Measurements from ENCODE around the gene KIF12. TPM values are rescaled to one million over a fixed set of nuclear protein-coding genes. Genes with fewer than 3 reads are reported as not detected.

The KIF12 gene
- total RNA-seq, 1 donor from 2014 or later: 0.53 TPM

- DNase-seq (ENCODE audit: low read depth, low spot score): no peak
Observed at GRCh38 chr9:114107286-114108001, 8.4 kb upstream of the KIF12 start.

- no peak for DNase-seq (ENCODE audit: low read depth, low spot score)
Observed at GRCh38 chr9:114105236-114105635, 6.1 kb upstream of the KIF12 start.

DNA sequence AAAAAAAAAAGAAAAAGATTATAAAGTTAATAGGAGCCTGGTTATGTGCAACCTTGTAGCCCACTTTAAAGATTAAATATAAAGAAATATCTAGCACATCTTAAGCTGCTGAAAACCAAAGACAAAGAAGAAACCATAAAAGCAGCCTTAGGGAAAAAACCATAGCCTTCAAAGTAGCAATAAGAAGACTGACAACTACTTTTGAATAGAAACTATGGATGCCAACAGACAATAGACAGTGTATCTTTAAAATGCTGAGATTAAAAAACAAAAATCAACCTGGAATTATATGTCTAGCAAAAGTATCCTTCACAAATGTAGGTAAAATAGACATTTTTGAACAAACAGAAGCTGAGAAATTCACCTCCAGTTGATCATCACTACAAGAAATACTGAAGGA lies 3.4 kb upstream of the KIF12 start:
- DNase-seq (ENCODE audit: low read depth, low spot score): no peak

DNA sequence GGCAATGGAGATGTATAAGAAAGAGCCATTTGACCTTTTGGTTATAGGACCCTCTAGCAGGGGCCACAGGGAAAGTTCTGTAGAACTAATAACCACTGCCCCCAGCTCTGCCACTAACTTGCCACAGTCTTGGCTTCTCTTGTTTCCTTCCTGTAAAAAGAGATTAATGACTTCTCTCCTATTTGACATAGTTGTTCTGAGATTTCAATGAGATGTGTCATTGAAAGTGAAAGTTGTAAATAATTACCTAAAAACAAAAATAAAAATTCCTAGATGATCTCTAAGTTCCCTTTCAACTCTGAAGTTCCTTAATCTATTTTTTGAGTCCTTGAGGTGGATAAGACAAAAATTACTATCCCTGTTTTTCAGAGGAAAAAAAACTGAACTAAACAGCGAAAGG lies 1.4 kb upstream of the KIF12 start:
- no peak for DNase-seq (ENCODE audit: low read depth, low spot score)

DNA sequence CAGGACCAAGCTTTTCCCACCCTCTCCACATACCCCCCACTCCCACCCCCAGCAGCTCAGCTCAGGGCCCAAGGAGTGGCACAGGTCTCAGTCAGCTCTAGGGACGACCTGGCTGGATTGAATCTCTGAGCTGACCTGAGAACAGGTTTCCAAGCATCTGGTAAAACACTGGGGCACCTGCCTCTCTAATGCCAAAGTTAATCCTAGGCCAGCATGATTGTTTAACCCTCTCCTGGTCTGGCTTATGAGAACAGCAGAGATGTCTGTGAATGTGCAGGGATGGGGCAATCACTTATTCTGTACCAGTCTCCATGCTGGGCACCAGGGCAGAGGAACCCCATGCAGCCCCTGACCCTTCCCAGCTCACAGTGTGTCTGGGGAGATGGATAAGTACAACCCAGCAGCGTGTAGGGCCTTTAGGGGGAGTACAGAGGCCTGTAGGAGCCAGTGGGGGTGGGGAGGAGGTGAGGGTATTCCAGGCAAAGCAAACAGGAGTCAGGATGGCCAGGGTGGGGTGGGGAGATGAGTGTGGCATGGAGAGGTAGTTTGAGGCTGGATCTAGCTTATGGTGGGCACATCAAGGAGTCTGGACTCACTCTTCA lies 678 bp upstream of the KIF12 start:
- DNase-seq (ENCODE audit: low read depth, low spot score): no peak

GRCh38 chr9:114098021-114098935 lies 814 bp downstream of the KIF12 start:
- no peak for DNase-seq (ENCODE audit: low read depth, low spot score)

DNA sequence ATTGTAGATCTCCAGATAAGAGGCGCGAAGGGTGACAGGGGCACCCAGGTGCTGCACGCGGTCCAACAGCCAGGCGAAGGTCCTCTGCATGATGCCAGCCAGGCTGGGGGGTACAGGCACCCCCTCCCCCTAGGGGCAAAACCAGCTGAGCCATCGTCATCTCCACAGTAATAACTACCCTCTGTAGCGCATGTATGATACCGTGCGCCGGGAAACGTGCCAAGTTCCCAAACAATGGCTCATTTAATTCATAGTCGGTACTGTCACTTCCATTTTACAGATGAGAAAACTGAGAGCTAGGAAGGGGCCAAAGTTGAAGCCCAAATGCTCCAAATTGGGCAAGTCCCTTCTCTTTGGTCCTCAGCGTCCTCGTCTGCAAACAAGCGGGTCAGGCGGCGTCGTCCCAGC lies 1.5 kb downstream of the KIF12 start:
- no peak for DNase-seq (ENCODE audit: low read depth, low spot score)

- no peak for DNase-seq (ENCODE audit: low read depth, low spot score)
Observed at GRCh38 chr9:114096866-114097612, 2.1 kb downstream of the KIF12 start.

DNA sequence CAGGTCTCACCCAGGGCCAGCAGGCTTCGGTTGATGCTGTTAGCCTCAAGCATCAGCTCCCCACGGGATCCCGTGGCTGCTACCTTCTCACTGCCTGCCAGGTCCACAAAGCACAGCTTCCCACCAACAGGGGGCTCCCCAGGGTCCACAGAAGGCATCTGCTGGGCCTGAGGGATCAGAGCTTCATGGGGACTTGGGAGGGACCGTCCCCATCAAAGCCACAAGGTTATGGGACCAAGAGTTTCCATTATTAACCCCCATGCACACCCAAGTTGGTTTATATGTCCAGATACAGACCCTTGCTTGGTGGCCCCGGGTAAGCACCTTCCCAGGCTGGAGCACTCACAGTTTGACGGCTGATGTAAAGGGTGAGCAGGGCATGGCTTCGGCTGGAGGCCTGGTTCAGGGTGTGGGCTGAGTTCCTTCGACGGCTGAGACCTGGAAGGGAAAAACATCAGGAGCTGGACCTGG lies 3.0 kb downstream of the KIF12 start:
- no peak for DNase-seq (ENCODE audit: low read depth, low spot score)

DNA sequence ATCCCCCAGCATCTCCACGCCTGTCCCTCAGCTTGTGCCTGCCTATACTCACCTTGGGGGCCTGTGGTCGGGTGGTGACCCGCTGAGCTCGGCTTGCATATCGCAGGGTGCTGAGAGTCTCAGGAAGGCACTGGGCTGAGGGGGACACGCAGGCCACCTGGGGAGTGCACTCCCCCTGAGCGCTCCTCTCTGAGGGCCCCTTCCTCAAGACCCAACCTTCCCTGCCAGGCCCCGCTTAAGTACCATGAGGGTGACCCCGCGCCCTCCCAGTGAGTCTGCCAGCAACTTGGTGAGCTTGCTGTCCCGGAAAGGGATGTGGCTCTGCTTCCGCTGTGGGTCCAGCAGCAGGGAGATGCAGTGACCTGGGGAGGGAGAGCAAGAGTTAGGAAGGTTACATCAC lies 4.1 kb downstream of the KIF12 start:
- DNase-seq (ENCODE audit: low read depth, low spot score): no peak

GRCh38 chr9:114093761-114094505 lies 5.2 kb downstream of the KIF12 start:
- DNase-seq (ENCODE audit: low read depth, low spot score): no peak

- DNase-seq (ENCODE audit: low read depth, low spot score): no peak
Observed at GRCh38 chr9:114093031-114093471, 6.0 kb downstream of the KIF12 start.

DNA sequence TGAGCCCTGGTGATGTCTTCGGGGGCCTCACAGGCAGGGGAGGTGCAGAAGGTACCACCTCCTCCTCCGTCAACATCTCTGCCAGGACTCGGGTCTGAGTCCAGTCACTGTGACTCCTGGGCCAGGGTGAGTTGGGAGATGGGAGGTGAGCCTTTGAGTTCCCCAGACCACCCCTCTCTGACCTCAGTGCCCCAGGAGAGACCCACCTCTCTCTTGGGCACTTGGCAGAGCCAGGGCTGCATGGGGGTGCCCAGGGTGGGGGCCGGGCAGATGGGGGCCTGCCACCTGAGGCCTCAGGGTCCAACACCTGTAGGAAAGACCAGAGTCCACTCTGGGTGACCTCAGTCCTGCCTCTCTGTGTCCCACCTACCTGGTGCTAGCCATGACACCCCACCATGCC lies 6.8 kb downstream of the KIF12 start:
- DNase-seq (ENCODE audit: low read depth, low spot score): no peak

DNA sequence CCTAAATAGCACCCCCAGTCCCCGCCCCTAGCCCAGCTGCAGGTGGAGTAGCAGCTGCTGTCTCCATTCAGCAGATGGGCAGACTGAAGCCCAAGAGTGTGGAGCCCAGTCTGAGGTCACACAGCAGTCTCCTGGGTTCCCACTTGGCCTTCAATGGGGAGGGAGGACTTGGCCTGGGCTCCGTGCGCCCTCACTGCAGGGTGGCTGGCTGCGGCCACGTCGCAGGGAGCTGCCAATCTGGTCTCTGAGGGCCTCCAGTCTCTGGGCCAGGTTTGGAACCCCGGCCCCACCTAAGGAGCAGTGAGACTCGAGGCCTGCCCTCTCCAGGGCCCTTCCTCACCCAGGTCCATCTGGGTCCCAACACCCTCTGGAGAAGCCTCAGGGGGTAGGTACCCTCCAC lies 7.4 kb downstream of the KIF12 start:
- DNase-seq (ENCODE audit: low read depth, low spot score): no peak

DNA sequence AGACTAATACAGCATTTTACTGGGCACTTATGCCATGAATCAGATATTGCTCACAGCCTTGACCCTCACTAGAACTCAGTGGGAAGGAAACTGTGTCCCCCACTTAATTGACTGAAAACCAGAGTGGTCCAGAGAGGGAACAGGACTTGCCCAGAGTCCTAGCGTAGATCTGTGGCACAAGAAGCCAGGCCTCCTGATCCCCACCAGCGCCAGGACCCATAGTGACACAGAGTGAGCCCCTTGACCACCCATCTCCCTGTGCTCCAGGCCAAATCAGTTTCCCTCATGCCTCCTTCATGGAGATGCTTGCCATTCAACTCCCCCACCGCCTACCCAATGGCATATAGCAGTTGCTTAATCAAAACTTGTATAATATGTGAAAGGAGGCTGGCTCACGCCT lies 8.3 kb downstream of the KIF12 start:
- no peak for DNase-seq (ENCODE audit: low read depth, low spot score)

DNA sequence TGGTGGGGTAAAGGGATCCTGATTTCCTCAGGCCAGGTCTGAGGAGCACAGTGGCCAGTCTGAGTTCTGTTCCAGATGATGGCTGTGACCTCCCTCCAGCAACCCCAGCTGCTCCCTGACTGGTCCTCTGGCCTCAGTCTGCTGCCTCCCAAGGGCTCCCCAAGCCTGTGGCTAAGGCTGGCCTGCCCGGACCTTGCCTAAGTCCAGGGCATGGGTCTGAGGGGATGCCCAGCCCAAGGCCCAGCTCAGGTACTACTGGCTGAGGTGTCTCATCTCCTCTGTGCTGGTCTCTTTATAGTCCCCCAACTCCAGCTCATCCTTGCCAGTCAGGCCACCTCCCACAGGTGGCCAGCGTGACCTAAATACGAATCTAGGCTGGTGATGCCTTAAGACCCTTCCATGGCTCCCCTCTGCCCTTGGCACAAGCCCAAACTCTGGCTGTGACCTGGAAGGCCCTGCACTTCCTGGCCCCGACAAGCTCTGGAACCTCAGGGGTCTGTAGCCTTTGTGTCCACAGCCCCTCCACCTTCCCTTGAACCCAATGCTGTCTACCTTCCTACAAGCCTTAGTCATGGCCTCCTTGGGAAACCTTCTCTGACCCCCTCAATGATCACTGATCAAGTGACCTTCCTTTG lies 9.8 kb downstream of the KIF12 start:
- DNase-seq (ENCODE audit: low read depth, low spot score): no peak

DNA sequence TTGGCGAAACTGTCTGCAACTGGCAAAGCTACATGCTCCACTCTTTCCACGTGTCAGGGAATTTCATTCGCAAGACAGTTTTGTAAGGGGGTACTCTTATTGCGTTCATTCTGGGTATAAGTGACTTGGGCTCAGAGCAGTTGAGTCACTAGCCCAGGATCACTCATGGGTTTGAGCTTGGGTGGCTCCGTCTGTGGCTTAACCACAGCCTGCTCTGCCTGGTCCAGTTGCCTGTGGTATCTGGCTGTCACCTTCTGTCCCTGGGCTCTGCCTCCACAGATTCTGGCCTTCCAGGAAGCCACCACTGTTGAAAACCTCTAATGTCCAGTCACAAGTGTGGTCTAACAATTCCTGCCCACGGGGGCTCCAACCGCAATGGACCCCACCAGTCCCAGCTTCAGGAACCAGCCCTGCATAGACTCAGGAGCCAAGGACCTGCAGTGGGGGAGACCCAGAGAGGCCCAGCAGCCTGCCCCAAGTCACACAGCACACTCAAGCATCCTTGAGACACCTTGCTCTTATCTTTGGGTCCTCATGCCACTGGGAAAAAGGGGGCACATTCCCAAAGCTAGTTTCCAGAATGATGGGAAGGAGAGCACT lies 10.4 kb downstream of the KIF12 start:
- no peak for DNase-seq (ENCODE audit: low read depth, low spot score)

DNA sequence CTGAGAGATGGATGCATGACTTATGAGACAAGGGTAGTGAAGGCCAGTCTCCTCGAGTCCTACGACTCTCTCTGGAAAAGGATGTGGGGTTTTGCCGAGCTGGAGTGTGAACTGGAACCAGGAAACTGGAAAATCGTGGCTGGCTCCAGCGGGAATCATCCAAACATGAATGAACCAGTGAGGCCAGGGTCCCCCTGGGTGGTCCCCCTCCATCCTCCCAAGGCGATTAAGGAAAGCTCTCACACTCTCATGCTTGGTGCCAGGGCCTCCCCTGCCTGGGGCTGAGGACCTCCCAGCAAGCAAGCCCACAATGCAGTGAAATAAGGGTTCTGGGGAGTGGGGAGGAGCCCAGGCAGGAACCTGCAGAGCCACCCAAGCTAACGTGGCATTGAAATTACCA lies 11.4 kb downstream of the KIF12 start:
- no peak for DNase-seq (ENCODE audit: low read depth, low spot score)

- DNase-seq (ENCODE audit: low read depth, low spot score): no peak
Observed at GRCh38 chr9:114086607-114087006, 12.5 kb downstream of the KIF12 start.

DNA sequence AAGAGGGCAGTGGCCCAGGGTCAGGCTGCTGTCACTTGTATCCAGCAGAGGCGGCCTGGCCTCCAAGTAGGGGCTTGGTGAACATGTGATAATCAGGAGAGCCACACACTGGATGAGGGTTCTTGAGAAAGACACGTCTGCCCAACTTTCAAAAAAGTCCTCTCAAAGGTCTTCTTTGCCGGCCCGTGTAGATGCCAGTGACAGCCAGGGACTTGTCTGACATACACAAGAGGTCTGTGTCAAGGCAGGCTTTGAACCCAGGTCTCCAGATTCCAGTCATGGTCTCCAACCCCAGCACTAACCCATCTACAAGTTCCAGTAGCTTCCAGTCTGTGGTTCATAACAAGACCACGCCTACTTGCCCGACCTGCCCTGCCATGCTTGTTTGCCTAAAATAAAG lies 13.1 kb downstream of the KIF12 start:
- no peak for DNase-seq (ENCODE audit: low read depth, low spot score)
